Epithelial cell of prostate (primary cell): ENCODE measurements around the gene KCNJ8.
"Not testable (repeated sequence)": the region's sequence is repeated elsewhere in the genome, so short reads cannot be mapped to it uniquely, and the experiment has no call there.

Source experiments
- DNase-seq: peaks from one replicate; pipeline ENCODE4 v3.0.0-alpha.2; 2011; ENCODE audit warnings: low read depth, low spot score
- H3K27ac ChIP-seq: fragments of 450-650 bp; 2 replicates; pipeline ENCODE4 v1.5.1; 2017; ENCODE audit warnings: mild to moderate bottlenecking

The KCNJ8 gene

DNA sequence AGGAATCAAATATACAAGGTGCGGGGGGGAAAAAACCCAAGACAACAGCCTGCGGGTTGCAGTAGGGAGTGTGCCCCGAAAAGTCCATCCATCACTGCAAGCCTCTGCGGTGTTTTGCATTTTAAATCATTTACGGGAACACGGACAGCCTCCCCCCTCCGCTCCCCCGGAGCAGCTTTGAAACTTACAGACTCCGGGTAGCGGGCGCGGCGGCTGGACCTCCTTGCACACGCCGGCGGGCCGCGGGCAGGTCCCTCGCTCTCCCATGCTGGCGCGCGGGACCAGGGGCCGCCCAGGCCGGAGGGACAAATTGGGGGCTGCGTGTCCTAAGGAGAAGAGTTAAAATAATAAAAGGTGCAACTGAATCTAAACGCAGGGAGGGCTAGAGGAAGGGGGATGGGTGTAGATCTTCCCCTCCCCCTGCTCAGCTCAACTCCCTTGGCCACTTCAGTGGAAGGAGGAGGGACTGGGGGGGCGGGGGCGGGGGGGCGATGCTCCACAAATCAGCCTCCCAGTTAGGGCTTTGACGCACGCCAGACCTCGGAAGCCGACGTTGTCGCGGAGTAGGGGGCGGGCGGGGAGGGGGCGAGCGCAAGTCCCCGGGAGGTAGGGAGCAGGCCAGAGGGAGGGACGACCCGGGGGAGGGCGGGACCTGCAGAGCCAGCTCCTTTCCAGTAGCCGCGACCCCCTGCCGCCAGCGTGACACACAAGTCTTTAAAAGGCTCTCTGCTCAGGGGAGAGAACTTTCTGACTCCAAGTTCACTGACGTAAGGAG is at the start of gene KCNJ8:
Gene KCNJ8 (minus strand): TSS at position 349 of the 775 bp plus-strand sequence. CDS start 1,090 bp downstream, outside the sequence.
- DNase-seq: no peak
- H3K27ac ChIP-seq: no peak within 1 kb of the TSS

DNA sequence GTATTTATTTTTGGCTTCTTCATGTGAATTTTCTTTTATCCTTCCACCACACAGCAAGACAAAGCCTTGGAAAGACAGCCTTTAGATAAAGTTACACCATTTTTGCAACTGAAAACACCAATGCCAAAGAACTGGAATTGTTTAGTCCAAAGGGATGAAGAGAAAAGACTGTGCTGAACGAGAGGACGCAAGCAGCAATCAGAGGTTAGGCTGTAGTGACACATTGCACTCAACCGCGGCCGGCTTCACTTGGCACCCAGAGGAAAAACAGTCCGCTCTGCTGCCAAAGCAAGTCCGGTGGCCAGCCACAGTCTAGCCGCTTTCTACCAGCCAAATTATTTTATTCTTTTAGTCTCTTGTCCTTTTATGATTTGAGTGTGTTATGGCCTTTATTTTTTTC is 49.1 kb upstream of the KCNJ8 start:
- DNase-seq: no peak
- no peak overlapping the region for H3K27ac ChIP-seq

DNA sequence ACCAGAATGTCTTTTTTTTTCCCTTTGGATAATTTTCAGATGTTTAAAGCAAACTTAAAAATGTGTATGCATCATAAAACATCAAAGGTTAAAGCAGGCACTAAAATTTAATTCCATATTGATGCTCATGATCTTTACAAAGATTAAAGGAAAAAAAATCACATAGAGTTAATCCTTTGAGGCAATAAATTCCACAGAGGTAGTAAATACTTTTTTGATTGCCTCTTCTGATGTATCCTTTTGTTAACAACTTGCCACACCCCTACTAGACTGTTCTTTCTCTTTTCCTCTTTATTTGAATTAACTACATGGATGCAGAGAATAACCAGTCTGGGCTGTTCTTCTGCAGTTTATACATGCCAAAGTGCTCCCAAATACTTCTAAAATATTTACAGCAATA is 45.2 kb upstream of the KCNJ8 start:
- DNase-seq: no peak
- H3K27ac ChIP-seq: peak overlapping the region; percentile 55

- H3K27ac ChIP-seq: peak overlapping the region; percentile 55
- no peak for DNase-seq
Observed at GRCh38 chr12:21819236-21819635, 44.7 kb upstream of the KCNJ8 start.

GRCh38 chr12:21818627-21819026 is 44.1 kb upstream of the KCNJ8 start:
- peak overlapping the region; percentile 55 for H3K27ac ChIP-seq
- DNase-seq: peak; percentile 16

GRCh38 chr12:21815306-21816062 is 41.0 kb upstream of the KCNJ8 start:
- no peak overlapping the region for H3K27ac ChIP-seq
- no peak for DNase-seq

DNA sequence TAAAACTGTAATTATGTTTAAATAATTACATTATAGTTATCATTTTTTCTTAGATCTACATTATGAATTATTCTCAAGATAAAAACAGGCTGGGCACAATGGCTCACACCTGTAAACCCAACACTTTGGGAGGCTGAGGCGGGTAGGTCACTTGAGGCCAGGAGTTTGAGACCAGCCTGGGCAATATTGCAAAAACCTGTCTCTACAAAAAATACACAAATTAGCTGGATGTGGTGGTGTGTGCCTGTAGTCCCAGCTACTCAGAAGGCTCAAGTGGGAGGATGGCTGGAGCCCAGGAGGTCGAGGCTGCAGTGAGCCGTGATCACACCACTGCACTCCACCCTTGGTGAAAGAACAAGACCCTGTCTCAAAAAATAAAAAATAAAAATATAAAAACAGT is 40.3 kb upstream of the KCNJ8 start:
- no peak for DNase-seq
- H3K27ac ChIP-seq: no peak overlapping the region

- no peak overlapping the region for H3K27ac ChIP-seq
- DNase-seq: no peak
Observed at GRCh38 chr12:21814327-21814726, 39.8 kb upstream of the KCNJ8 start.

DNA sequence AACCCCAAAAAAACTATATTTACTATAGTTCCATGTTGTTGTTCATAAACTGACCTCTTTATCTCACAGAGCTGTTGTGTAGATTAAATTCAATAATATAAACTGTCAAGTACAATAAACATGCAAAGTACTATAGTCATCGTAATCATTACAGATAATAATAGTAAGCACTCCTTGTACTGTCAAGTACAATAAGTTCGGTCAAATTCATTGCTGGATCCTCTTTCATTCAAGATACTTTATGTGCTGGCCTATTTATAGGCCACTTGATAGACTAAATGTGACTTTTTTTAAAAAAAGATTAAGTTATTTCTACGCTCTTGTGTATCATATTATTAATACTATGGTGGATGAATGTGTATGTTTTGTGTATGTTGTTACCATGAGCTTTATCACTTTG is 39.2 kb upstream of the KCNJ8 start:
- no peak overlapping the region for H3K27ac ChIP-seq
- no peak for DNase-seq

GRCh38 chr12:21813125-21813524 is 38.6 kb upstream of the KCNJ8 start:
- no peak for DNase-seq

DNA sequence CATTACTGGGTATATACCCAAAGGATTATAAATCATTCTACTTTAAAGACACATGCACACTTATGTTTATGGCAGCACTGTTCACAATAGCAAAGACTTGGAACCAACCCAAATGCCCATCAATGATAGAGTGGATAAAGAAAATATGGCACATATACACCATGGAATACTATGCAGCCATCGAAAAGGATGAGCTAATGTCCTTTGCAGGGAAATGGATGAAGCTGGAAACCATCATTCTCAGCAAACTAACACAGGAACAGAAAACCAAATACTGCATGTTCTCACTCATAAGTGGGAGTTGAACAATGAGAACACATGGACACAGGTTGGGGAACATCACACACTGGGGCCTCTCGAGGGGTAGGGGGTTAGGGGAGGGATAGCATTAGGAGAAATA is 37.8 kb upstream of the KCNJ8 start:
- H3K27ac ChIP-seq, DNase-seq: not testable (repeated sequence)

More at GRCh38 chr12:21813125-21813524, 38.6 kb upstream of the KCNJ8 start:
- no peak overlapping the region for H3K27ac ChIP-seq

GRCh38 chr12:21809100-21809499 is 34.6 kb upstream of the KCNJ8 start:
- H3K27ac ChIP-seq: no peak overlapping the region
- no peak for DNase-seq

GRCh38 chr12:21806255-21806654 is 31.7 kb upstream of the KCNJ8 start:
- H3K27ac ChIP-seq: no peak overlapping the region
- no peak for DNase-seq

DNA sequence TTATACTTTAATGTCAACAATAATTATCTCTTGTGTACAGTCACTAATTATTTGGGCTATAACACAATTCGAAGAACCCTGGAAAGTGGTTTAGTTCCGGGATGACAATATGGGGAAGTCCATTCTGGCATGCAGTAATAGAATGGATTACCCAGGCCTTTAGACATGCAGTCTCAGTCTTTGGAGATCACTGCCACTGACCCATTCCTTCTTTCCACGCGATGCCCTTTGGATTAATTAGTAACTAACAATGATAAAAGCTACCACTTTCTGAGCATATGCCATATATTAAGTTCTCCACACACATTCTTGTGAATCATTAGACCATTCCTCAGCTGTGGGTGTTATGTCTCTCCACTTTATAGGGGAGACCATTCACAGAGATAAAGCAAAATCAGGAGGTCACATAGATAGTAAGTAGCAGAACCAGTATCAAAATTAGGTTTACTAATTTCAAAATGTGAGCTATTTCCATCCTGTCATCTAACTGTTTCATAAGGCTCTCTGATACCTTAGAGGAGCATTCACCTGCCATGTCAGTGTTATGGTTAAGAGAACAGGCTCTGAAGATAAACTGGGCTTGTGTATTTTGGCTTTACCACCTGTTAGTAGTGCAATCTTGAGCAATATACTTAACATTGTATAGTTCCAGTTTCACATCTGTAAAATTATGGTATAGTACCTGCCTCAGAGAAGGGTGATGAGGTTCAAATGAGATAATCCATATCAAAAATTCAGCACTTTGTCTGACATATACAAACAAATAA is 27.2 kb upstream of the KCNJ8 start:
- DNase-seq: no peak
- no peak overlapping the region for H3K27ac ChIP-seq

DNA sequence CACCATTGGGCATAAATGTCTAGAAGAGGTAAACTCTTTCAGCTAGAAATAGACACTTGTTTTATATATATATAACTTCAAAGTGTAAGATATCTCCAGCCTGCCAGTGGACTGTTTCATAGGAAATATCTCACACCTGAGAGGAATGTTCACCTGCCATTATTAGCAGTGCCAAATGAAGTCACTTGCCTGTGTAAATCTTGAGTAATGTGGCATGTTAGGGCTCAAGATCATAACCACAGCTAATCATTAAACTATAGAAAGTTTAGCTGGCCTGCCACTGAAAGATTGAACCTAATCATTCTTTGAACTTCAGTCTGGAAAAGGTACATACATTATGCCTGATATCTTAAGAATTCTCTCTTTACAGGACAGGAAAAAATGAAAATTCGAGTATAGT is 25.5 kb upstream of the KCNJ8 start:
- no peak for DNase-seq
- H3K27ac ChIP-seq: no peak overlapping the region

- no peak overlapping the region for H3K27ac ChIP-seq
- DNase-seq: no peak
Observed at GRCh38 chr12:21797539-21797938, 23.0 kb upstream of the KCNJ8 start.

DNA sequence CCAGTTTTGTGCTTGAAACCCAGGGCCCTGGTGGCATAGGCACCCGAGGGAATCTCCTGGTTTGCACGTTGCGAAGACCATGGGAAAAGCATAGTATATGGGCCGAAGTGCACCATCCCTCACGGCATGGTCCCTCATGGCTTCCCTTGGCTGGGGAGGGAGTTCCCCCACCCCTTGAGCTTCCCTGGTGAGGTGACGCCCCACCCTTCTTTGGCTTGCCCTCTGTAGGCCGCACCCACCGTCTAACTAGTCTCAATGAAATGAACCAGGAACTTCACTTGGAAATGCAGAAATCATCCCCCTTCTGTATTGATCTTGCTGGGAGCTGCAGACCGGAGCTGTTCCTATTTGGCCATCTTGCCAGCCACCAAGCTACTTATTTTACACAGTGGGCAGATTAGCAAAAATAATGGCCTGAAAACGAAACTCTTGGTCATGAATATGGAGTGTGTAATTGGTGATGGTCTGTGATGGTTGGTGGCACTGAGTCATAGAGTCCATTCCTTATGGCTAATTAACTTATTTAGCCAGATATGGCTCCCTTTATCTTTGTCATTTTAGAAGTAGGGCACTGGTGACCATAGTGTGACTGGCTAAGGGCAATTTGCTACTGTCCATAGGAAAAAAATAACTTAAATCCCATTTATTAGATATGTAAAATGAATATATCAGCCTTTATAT is 21.3 kb upstream of the KCNJ8 start:
- no peak for DNase-seq

DNA sequence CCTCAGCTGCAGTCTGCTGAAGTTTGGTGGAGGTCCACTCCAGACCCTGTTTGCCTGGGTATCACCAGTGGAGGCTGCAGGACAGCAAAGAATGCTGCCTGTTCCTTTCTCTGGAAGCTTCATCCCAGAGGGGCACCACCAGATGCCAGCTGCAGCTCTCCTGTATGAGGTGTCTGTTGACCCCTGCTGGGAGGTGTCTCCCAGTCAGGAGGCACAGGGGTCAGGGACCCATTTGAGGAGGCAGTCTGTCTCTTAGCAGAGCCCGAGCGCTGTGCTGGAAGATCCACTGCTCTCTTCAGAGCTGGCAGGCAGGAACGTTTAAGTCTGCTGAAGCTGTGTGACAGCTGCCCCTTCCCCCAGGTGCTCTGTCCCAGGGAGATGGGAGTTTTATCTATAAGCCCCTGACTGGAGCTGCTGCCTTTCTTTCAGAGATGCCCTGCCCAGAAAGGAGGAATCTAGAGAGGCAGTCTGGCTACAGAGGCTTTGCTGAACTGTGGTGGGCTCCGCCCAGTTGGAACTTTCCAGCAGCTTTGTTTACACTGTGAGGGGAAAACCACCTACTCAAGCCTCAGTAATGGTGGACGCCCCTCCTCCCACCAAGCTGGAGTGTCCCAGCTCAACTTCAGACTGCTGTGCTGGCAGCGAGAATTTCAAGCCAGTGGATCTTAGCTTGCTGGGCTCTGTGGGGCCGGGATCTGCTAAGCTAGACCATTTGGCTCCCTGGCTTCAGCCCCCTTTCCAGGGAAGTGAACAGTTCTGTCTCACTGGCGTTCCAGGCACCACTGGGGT is 20.5 kb upstream of the KCNJ8 start:
- not testable (repeated sequence) for DNase-seq

More for the DNA sequence above, 21.3 kb upstream of the KCNJ8 start:
- no peak overlapping the region for H3K27ac ChIP-seq

DNA sequence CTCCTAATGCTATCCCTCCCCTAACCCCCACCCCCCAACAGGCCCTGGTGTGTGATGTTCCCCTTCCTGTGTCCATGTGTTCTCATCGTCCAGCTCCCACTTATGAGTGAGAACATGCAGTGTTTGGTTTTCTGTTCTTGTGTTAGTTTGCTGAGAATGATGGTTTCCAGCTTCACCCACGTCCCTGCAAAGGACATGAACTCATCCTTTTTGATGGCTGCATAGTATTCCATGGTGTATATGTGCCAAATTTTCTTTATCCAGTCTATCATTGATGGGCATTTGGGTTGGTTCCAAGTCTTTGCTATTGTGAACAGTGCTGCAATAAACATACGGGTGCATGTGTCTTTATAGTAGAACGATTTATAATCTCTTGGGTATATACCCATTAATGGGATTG is 15.2 kb upstream of the KCNJ8 start:
- H3K27ac ChIP-seq, DNase-seq: not testable (repeated sequence)

More for the DNA sequence above, 20.5 kb upstream of the KCNJ8 start:
- not testable (repeated sequence) for H3K27ac ChIP-seq
